Measurements from ENCODE around the gene PRDX3.
"Not testable (repeated sequence)": the region's sequence is repeated elsewhere in the genome, so short reads cannot be mapped to it uniquely, and the experiment has no call there.

Gene PRDX3

GRCh38 chr10:119165171-119166117, 13.2 kb downstream of the PRDX3 start, which contains the start of gene SFXN4:
Gene SFXN4, minus strand, starts transcription at chr10:119165714. Its CDS starts 67 bp downstream, at chr10:119165647.
- DNase-seq (ENCODE audit: low read depth), result peak; percentile 50

- DNase-seq (ENCODE audit: low read depth), result no peak
Observed at GRCh38 chr10:119162452-119163092, 16.0 kb downstream of the PRDX3 start.

DNA sequence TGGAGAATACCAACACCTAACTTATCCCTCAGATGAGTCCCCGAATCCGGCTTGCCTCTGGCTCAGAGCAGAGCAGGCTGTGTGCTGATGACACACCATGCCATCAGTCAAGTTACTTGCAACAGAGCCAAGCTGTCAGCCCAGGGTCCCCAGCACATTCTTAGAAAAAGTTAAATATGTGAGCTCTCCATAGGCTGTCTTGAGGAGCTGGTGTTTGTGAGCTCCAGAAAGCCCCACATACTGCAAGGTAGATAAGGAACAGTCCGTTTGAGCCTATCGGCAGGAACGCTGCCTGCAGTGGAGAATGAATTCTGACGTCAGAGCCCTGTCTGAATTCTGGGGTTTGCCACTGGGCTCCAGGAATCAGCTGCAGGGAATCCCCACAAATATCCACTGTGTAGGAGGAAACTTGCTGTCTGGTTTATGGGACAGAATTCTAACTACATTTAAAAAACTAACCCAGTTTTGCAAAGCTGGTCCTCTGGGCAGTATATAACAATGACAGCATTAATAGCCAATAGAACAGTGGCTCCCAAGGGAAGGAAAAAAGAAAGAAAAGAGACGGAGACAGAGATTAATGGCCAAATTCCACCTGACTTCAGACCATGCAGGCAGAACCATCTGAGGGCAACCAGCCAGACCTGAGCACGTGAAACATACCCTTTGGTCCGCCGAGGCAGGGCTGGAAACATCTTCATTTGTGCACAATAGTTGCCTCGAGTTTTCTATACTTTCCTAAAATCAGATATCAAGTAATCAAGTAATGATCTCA, 16.7 kb downstream of the PRDX3 start:
- no peak for DNase-seq (ENCODE audit: low read depth)

DNA sequence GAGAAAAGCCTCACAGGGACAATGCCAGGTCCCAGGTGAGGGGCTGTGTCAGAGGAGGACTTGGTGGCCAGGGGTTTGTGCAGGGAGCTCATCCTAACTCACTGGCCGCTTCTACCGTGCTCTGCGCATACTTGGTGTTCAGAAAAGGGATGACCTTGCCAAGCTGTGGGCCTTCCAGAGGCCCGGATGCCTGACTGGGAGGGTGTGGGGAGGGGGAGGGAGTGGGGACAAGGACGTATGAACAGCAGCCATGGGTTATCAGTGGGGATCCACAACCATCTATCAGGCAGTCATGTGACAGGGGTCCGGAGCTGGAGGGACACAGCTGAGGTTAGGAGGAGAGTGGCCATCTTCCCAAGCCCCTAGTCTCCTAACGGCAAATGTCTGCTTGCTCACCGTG, 19.3 kb downstream of the PRDX3 start:
- DNase-seq (ENCODE audit: low read depth), result no peak

DNA sequence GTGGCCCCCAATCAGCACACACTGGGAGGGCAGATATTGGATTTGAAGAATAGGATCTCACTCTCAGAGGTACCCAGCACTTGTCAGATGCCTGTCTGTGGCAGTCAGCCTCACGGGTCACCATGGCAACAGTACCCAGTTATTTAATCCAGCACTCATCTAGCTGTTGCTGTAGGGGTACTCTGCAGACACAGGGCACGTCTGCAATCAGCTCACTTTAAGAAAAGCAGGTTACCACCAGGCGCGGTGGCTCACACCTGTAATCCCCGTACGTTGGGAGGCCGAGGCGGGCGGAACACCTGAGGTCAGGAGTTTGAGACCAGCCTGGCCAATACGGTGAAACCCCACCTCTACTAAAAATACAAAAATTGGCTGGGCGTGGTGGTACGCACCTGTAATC, 25.0 kb downstream of the PRDX3 start:
- no peak for DNase-seq (ENCODE audit: low read depth)

- DNase-seq (ENCODE audit: low read depth), result no peak
Observed at GRCh38 chr10:119153041-119153440, 25.6 kb downstream of the PRDX3 start.

GRCh38 chr10:119151601-119152000, 27.0 kb downstream of the PRDX3 start:
- not testable (repeated sequence) for DNase-seq (ENCODE audit: low read depth)

DNA sequence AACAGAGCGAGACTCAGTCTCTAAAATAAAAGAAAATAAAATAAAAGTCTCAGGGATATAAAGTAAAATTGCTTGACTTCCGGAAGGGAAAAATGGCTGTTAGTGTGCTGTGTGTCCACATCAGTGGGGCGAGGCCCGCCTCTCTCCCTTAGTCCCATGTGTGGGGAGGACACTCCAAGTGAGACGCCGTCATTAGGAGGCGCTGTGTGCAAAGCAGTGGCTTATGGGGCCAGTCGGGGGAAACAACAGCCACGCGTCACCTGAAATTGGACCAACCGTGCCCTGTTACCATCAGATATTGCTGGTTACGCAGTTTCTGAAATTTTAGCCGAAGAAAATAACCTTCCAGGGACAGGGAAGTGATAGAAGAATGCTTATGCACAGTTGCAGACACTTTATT, 28.9 kb downstream of the PRDX3 start:
- DNase-seq (ENCODE audit: low read depth), result no peak

GRCh38 chr10:119149157-119149556, 29.5 kb downstream of the PRDX3 start:
- DNase-seq (ENCODE audit: low read depth), result no peak

GRCh38 chr10:119143657-119144056, 35.0 kb downstream of the PRDX3 start:
- no peak for DNase-seq (ENCODE audit: low read depth)

GRCh38 chr10:119140603-119141245, 37.9 kb downstream of the PRDX3 start:
- no peak for DNase-seq (ENCODE audit: low read depth)

DNA sequence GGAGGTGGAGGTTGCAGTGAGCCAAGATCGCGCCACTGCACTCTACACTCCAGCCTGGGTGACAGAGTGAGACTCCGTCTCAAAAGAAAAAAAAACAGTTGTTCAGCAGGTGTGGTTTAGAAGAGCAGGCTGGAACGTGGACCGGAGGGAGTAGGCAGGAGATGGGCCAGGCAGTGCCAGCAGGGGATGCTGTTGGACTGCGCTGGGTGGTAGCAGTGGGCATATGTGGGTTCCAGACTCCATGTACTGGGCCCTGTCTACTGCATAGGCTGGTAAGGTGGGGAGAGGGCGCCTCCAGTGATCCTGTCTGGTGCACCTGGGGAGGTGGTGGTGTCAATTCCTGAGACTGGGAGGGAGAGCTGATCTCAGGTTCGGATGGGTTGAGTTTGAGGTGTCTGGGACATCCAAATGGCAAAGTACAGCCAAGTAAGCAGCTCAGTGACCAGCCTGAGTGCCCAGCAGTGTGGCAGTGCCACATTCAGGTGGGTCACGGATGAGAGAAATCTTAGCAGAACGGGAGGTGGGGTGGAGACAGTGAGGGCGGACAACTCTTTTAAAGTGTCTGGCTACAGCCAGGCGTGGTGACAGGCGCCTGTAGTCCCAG, 39.0 kb downstream of the PRDX3 start:
- DNase-seq (ENCODE audit: low read depth), result peak; percentile 27

DNA sequence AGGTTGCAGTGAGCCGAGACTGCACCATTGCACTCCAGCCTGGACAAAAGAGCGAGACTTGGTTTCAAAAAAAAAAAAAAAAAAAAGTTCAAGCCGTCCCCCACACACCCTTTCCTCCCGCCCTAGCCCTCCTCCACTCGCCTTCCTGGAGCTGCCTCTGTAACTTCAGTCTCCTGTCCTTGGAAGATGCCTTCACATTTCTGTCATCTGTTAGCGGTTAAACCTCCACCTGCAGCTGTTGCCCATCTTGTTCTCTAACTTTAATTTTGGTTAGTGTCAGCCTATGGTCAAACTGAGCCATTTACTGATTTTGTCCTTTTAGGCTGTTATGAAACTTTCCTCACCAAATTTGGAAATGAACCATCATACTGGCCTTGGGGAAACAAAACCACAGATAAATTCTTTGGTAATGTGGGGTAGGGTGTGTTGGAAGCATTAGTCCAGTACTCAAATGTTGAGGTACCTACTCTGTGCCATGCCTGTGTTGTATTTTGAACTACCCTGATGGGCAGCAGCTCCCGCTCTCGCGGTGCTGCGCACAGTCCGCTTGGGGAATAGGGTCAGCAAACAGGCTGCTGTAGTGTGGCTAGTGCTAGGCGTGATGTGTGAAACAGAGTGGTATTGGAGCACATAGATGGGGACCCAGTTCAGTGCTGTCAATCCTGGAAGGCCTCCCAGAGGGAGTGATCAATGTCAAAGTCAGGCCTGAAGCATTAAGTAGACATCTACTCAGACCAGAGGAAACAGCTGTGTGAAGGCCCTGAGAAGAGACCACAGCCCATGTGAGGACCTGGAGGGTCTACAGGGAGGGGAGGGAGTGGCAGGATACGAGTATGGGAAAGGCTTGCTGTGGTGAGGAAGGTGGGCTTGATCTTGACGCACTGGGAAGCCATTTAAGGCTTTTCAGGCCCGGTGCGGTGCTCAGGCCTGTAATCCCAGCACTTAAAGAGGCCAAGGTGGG, 40.0 kb downstream of the PRDX3 start:
- DNase-seq (ENCODE audit: low read depth), result no peak

DNA sequence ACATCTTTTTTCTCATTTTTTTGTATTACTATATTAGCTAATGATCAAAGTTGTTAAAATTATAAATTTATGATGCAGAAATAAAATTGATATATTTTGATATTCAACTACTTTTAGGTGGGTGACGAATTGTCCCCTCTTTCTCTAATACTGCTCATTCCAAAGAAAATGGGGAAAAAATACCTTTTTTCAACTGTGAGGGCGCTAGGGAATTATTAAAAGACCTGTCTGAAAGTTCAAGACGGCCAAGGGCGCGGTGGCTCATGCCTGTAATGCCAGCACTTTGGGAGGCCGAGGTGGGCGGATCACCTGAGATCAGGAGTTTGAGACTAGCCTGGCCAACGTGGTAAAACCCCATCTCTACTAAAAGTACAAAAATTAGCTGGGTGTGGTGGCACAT, 40.7 kb downstream of the PRDX3 start:
- DNase-seq (ENCODE audit: low read depth), result not testable (repeated sequence)

DNA sequence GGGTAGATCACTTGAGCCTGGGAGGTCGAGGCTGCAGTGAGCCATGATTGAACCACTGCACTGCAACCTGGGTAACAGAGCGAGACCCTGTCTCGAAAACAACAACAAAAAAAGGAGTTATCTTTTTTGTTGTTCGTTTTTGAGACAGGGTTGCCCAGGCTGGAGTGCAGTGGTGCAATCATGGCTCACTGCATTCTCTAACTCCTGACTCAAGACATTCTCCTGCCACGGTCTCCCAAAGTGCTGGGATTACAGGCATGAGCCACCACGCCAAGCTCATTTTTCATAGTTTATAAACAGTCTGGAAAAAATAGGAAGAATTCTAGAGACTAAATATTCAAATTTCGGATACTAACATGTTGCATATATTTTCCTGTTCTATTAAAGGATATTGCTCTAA, 42.5 kb downstream of the PRDX3 start:
- DNase-seq (ENCODE audit: low read depth), result no peak

DNA sequence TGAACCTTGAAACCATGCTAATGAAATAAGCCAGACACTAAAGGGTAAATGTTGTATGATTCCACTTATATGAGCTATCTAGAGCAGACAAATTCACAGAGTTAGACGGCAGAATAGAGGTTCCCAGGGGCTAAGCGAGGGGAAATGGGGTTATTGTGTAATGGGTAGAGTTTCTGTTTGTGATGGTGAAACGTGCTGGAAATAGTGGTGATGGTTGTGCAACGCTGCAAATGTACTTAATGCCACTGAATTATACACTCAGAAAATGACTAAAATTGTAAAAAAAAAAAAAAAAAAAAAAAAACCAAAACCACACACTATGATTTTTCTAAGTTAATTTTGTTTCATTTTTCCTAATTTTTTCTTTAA, 43.1 kb downstream of the PRDX3 start:
- no peak for DNase-seq (ENCODE audit: low read depth)

DNA sequence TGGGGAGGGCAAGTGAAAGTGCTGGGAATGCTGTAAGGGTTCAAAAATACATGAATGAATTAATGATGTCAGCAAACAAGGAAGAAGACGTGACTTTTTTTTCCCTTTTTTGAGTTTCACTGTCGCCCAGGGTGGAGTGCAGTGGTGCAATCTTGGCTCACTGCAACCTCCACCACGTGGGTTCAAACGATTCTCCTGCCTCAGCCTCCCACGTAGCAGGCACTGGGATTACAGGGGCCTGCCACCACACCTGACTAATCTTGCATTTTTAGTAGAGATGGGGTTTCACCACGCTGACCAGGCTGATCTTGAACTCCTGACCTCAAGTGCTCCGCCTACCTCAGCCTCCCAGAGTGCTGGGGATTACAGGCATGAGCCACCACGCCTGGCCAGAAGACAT, 44.7 kb downstream of the PRDX3 start:
- DNase-seq (ENCODE audit: low read depth), result no peak

- no peak for DNase-seq (ENCODE audit: low read depth)
Observed at GRCh38 chr10:119132521-119133345, 45.9 kb downstream of the PRDX3 start.

GRCh38 chr10:119131512-119132240, 46.9 kb downstream of the PRDX3 start:
- DNase-seq (ENCODE audit: low read depth), result no peak
